ENCODE measurements around the gene FAM83G.
"Not testable (repeated sequence)": the region's sequence is repeated elsewhere in the genome, so short reads cannot be mapped to it uniquely, and the experiment has no call there.

FAM83G gene

DNA sequence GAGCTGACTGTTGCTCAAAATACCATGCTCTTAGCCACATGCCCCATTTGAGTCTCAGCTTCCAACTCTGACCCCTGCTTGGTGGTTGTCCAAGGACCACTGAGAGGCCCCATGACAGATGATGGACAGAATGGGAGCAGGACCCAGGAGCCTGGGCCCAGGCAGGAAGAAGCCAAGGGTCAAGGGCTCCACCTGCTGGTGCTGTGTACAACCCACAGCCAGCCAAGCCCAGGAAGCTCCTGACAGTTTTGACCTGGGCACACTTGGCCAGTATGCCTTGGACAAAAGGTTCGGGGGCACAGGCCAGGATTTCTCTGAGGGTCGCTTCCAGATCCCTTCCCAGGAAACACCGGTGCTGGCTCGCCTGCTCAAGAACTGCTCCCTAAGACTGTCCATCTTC, 27.2 kb upstream of the FAM83G start:
- not testable (repeated sequence) for H3K36me3 ChIP-seq (ENCODE audit: control insufficient read depth, low read length); H3K27me3 ChIP-seq (ENCODE audit: control insufficient read depth, low read length); H4K20me1 ChIP-seq (ENCODE audit: control insufficient read depth, insufficient read depth, low read depth, low read length); H3K9me3 ChIP-seq (ENCODE audit: control insufficient read depth, insufficient read depth, low read length); H3K4me1 ChIP-seq (ENCODE audit: control insufficient read depth, low read length); H3K4me3 ChIP-seq (ENCODE audit: low read length); H3K27ac ChIP-seq (ENCODE audit: low read depth, low read length); H3K9me2 ChIP-seq (replicated peaks; ENCODE audit: control insufficient read depth, low read length); H3K79me2 ChIP-seq (ENCODE audit: control insufficient read depth, low read length); H3F3A ChIP-seq (ENCODE audit: control insufficient read depth, insufficient read depth); H3K4me2 ChIP-seq (ENCODE audit: low read length)

DNA sequence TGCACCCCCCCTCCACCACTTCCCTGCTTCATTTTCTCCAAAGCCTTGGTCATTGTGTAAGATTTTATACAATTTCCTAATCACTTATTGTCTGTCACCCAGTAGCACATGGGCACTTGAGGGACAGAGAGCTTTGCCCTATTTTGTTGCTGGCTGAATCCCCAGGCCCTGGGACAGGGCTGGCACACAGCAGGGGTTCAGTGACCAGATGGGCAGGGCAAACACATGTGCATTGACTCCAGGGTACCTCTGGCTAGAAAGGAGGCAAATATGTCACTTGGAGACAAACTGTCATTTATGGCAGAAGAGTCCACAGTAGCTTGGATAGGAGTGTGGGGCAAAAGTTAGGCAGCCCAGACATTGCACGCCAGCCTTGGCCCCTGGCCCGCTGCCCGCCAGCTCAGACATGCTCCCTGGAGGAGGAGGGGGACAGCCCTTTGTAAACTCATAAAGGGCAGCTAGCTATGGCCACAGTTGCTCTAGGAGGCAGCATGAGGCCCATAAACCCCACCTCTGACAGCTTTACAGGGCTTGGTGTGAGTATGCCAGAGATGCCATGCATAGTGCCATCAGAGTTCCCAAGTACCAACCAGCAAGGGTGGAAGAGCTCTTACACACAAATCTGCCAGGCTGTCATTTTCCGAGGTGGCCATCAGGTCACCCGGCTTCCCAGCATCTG, 26.3 kb upstream of the FAM83G start:
- H3K36me3 ChIP-seq (ENCODE audit: control insufficient read depth, low read length); H3K4me3 ChIP-seq (ENCODE audit: low read length); H3K27ac ChIP-seq (ENCODE audit: low read depth, low read length); H4K20me1 ChIP-seq (ENCODE audit: control insufficient read depth, insufficient read depth, low read depth, low read length); H3F3A ChIP-seq (ENCODE audit: control insufficient read depth, insufficient read depth); H3K27me3 ChIP-seq (ENCODE audit: control insufficient read depth, low read length); H3K9me3 ChIP-seq (ENCODE audit: control insufficient read depth, insufficient read depth, low read length); H3K9me2 ChIP-seq (replicated peaks; ENCODE audit: control insufficient read depth, low read length); H3K4me1 ChIP-seq (ENCODE audit: control insufficient read depth, low read length); H3K79me2 ChIP-seq (ENCODE audit: control insufficient read depth, low read length); H3K4me2 ChIP-seq (ENCODE audit: low read length): not testable (repeated sequence)

DNA sequence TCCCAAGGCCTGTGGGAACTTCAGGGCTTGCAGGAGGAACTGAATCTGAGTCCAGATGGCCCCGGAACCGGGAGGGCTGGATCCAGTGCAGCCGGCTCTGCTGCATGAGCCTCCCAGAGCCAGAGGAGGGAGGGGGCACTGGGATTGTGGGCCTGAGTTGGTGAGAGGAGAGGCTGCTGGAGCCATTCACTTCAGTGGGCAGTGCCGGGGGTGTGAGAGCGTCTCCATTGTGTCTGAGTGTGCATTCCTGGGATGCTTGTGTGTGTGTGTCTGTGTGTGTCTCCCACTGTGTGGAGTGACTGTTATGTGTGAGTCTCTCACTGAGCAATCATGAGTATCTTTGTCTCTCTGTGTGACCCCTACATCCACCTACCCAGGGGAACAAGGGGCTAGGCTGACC, 25.2 kb upstream of the FAM83G start:
- H4K20me1 ChIP-seq (ENCODE audit: control insufficient read depth, insufficient read depth, low read depth, low read length); H3K9me2 ChIP-seq (replicated peaks; ENCODE audit: control insufficient read depth, low read length); H3K4me3 ChIP-seq (ENCODE audit: low read length); H3K4me2 ChIP-seq (ENCODE audit: low read length); H3K9me3 ChIP-seq (ENCODE audit: control insufficient read depth, insufficient read depth, low read length); H3K27me3 ChIP-seq (ENCODE audit: control insufficient read depth, low read length); H3K79me2 ChIP-seq (ENCODE audit: control insufficient read depth, low read length); H3K4me1 ChIP-seq (ENCODE audit: control insufficient read depth, low read length); H3K27ac ChIP-seq (ENCODE audit: low read depth, low read length); H3K36me3 ChIP-seq (ENCODE audit: control insufficient read depth, low read length); H3F3A ChIP-seq (ENCODE audit: control insufficient read depth, insufficient read depth): not testable (repeated sequence)

DNA sequence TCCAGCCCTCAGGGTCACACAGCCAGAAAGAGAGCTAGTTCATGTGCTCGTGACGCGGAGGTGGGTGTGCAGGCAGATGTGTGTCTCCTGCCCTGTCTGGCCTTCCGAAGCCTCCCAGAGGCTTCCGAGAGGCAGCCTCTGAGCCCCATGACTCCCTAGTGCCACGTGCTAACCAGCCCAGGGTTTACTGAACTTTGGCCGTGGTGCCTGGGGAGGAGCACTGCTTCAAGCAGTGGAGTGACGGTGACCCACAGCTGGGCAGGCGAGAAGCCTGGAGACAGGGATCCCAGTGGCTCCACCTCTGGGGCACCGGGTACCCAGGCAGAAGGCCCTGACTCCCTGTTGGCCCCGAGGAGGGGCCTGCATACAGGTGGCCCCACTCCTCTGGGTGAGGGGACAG, 24.1 kb upstream of the FAM83G start:
- H3K27me3 ChIP-seq (ENCODE audit: control insufficient read depth, low read length); H3K79me2 ChIP-seq (ENCODE audit: control insufficient read depth, low read length); H4K20me1 ChIP-seq (ENCODE audit: control insufficient read depth, insufficient read depth, low read depth, low read length); H3K9me3 ChIP-seq (ENCODE audit: control insufficient read depth, insufficient read depth, low read length); H3F3A ChIP-seq (ENCODE audit: control insufficient read depth, insufficient read depth); H3K4me1 ChIP-seq (ENCODE audit: control insufficient read depth, low read length); H3K9me2 ChIP-seq (replicated peaks; ENCODE audit: control insufficient read depth, low read length); H3K4me2 ChIP-seq (ENCODE audit: low read length); H3K4me3 ChIP-seq (ENCODE audit: low read length); H3K27ac ChIP-seq (ENCODE audit: low read depth, low read length): not testable (repeated sequence)
- peaks cover 13% of the 10 kb centered on the region for H3K36me3 ChIP-seq (ENCODE audit: control insufficient read depth, low read length)

DNA sequence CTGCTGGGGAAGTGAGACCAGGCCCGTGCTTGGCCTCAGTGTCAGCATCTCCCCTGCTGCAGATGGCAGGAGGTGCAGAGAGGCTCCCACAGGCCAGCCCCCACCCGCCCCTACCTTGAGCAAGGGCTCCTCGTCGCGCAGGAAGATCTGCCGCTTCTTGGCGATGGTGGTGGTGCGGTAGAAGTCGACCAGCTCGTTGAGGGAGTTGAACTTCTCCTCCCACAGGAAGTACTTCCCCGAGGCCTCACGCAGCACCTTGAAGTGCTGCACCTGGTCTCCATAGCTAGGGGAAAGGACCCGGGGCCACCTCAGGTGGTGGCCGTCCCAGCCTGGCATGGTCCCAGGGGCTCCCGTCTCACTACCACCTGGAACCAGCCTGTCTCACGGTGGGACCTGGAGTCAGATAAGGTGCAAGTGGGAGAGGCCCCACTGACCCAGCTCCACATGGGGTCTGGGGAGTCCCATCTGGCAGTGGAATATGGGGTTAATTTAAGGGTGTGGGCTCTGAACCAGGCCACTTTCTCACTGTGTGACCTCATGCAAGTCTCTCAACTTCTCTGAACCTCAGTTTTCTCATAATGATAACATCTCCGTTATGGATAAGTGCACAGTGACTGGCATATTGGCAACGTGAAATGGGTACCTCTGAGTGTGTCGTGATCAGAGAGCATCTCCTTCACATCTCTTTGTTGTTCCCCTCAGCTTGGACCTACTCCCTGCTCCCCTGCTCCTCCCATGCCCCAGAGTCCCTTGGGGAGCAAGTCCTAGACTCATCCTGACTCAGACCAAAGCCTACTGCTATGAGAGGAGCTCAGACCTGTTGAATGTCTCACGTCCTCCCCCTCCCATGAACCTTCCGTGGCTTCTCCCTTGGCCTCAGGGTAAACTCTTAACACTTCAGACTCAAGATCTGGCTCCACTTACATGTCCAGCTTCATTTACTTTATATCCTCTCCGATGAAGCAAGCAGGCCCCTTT, 19.8 kb upstream of the FAM83G start:
- Histone ChIP-seq H3K27ac (ENCODE audit: low read depth, low read length) (no peak overlapping the region), H4K20me1 (ENCODE audit: control insufficient read depth, insufficient read depth, low read depth, low read length) (no peaks in the 10 kb centered on the region; the same call in 1 of the 2 replicates)
- no peak for TF ChIP-seq EZH2phosphoT487 (IDR thresholded peaks at IDR 0.05; ENCODE audit: borderline replicate concordance, low read length)
- TF ChIP-seq, protein P1, sequence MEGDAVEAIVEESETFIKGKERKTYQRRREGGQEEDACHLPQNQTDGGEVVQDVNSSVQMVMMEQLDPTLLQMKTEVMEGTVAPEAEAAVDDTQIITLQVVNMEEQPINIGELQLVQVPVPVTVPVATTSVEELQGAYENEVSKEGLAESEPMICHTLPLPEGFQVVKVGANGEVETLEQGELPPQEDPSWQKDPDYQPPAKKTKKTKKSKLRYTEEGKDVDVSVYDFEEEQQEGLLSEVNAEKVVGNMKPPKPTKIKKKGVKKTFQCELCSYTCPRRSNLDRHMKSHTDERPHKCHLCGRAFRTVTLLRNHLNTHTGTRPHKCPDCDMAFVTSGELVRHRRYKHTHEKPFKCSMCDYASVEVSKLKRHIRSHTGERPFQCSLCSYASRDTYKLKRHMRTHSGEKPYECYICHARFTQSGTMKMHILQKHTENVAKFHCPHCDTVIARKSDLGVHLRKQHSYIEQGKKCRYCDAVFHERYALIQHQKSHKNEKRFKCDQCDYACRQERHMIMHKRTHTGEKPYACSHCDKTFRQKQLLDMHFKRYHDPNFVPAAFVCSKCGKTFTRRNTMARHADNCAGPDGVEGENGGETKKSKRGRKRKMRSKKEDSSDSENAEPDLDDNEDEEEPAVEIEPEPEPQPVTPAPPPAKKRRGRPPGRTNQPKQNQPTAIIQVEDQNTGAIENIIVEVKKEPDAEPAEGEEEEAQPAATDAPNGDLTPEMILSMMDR (IDR thresholded peaks at IDR 0.05; ENCODE audit: low read depth, low read length, poor library complexity, severe bottlenecking), result no peak

More for the DNA sequence above, 19.8 kb upstream of the FAM83G start:
- Histone ChIP-seq H3K4me1 (ENCODE audit: control insufficient read depth, low read length) (peaks cover 12% of the 10 kb centered on the region), H3K9me3 (ENCODE audit: control insufficient read depth, insufficient read depth, low read length) (no peaks in the 10 kb centered on the region), H3K36me3 (ENCODE audit: control insufficient read depth, low read length) (peaks cover 44% of the 10 kb centered on the region), H3K79me2 (ENCODE audit: control insufficient read depth, low read length) (no peaks in the 10 kb centered on the region), H3K27me3 (ENCODE audit: control insufficient read depth, low read length) (no peaks in the 10 kb centered on the region), H3K9me2 (replicated peaks; ENCODE audit: control insufficient read depth, low read length) (no peaks in the 10 kb centered on the region), H3K4me3 (ENCODE audit: low read length) (no peak overlapping the region), H3K4me2 (ENCODE audit: low read length) (no peak overlapping the region), H3F3A (ENCODE audit: control insufficient read depth, insufficient read depth) (peaks cover 18% of the 10 kb centered on the region)

Data from DOHH2 (cell line).